ENCODE results near the gene LRRC41.
"Not testable (repeated sequence)": the region's sequence is repeated elsewhere in the genome, so short reads cannot be mapped to it uniquely, and the experiment has no call there.

LRRC41 gene

DNA sequence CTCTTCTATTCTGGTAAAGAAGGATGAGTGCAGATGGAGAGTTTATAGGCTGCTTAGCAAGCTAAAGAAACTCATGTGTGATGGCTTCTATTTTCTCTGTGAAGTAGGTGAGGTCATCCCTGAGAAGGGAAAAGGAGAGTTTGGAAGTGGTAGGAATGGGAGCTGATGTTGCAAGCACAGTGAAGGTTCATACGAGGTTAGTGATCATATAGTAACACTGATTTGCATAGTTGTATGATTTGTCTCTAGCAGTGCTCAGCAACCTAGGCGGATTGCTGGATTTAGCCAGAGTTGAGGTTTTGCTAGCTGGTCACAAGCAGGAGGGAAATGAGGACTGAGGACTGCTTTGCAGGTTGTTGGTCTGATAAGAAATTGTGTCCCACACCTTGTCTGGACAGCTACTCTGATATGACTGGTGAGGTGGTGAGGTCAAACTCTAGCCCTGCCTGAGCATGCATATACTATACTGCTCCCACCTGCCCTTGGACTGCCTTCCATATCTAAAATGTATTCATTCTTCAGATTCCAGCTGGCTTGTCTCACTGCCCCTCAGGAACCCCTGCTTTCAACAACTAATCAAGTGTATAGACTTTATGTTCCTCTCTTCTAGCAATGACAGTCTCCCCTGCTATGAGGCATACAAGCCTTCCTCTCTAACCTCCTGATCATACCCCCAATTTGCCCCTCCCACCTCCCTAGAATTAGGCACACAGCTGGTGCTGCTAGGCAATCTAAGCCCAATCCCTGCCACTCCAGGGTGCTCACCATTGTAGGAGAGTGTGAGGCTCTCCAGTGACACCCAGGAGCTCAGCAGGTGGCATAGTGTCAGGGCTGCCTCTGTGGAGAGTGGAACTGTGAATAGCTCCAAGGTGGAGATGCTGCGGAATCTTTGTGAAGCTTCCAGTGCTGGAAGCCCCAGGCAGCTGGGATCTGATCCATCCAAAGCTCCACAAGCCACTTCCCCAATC, 18.5 kb downstream of the LRRC41 start:
- no peak for DNase-seq (ENCODE audit: low spot score)

DNA sequence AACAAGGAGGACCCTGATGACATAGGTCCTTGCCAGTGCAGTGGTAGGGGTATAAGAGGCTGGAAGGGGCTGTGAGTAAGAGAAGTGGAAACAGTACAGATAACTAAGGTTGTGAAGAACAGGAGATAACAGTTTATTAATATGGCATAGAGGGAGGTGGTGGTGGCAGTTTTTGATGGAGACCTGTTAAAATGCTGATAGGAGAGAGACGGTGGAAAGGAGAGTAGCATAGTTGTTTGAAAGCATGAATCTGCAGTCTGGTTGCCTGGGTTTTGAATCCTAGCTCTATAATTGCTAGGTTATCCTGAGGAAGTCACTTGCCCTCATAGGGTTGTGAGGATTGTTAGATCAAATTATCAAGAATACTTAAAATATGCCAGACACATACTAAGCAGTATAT, 19.4 kb downstream of the LRRC41 start:
- no peak for DNase-seq (ENCODE audit: low spot score)

DNA sequence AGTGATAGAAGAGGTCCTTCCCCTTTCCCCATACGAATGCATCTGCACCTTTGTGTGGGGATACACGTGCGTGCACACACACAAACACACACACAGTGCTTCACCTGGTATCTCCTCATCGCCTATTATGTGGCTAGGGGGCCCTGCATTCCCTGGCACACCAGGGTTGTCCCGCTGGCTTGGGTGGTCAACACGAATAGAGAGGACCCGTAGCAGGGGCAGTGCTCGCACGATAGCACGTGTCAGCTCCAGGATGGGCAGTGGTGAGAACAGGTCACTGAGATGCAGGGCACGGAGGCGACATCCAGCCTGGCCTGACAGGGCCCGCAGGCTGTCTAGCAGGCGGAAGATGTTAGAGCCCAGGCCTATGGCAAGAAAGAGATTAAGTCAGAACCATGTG, 22.4 kb downstream of the LRRC41 start:
- no peak for DNase-seq (ENCODE audit: low spot score)

DNA sequence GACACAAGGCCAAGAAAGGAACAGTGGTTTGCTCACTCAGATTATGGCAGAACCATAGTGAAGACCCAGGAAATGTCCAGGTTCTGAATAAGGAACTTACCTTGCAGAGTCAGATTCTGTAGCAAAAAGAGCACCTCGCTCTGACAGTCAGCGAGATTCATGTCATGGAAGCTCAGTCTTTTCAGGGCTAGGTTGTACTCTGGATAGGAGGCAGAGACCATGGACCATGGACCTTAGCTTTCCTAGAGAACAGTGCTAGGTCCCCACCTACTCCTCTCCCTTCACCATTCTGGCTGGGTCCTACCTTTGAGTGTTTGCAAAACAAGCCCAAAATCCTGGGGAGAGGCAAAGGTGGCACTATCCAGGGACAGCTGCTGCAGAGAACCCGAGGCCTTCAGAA, 23.3 kb downstream of the LRRC41 start:
- DNase-seq (ENCODE audit: low spot score): no peak

DNA sequence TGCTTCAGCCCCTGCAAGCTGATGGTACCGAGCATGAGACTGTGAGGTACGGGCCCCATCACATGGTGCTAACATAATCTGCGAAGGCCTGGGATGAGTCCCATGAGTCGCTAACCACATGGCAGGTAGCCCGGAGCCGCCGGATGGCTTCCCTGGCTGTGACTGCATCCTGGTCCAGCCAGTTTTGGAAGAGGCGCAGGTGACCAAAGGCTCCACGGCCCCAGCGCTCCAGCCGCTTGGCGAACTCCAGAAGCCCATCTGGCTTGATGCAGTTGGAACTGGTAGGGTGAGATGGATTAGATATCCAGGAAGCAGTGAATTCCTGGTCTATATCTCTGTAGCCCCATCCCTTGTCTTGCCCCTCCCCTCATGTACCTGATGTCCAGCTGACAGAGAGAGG, 24.6 kb downstream of the LRRC41 start:
- DNase-seq (ENCODE audit: low spot score): no peak

DNA sequence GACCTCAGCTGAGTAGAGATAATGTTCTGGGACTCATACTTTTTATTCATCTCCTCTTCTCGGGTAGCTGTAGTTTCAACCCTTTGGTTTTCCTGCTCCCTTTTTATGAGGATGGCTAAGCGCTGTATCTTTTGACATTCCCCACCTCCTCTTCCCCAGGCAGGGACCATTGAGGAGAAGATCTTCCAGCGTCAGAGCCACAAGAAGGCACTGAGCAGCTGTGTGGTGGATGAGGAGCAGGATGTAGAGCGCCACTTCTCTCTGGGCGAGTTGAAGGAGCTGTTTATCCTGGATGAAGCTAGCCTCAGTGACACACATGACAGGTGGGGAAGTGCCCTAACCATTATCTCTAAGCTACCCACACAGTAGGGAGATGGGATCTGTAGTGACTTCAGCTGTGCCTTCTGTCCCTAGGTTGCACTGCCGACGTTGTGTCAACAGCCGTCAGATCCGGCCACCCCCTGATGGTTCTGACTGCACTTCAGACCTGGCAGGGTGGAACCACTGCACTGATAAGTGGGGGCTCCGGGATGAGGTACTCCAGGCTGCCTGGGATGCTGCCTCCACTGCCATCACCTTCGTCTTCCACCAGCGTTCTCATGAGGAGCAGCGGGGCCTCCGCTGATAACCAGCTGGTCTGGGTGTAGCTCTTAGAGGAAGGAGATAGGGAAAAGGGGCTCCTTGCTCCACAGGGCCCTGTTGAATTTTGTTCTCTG, 25.6 kb downstream of the LRRC41 start:
- no peak for DNase-seq (ENCODE audit: low spot score)

DNA sequence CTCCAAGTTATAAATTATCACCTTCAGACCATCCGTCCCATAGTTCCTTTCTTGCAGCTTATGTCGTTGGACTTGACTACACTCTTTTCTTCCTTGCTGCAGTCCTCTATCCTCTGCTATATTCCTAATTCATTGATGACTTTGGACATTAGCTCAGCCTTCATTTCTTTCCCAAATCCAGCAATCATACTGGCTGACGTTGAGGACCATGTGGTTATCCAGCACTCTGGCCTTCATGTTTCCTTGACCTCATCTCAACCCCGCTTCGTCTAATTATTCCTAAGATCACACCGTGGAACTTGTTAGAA, 28.4 kb downstream of the LRRC41 start:
- no peak for DNase-seq (ENCODE audit: low spot score)

DNA sequence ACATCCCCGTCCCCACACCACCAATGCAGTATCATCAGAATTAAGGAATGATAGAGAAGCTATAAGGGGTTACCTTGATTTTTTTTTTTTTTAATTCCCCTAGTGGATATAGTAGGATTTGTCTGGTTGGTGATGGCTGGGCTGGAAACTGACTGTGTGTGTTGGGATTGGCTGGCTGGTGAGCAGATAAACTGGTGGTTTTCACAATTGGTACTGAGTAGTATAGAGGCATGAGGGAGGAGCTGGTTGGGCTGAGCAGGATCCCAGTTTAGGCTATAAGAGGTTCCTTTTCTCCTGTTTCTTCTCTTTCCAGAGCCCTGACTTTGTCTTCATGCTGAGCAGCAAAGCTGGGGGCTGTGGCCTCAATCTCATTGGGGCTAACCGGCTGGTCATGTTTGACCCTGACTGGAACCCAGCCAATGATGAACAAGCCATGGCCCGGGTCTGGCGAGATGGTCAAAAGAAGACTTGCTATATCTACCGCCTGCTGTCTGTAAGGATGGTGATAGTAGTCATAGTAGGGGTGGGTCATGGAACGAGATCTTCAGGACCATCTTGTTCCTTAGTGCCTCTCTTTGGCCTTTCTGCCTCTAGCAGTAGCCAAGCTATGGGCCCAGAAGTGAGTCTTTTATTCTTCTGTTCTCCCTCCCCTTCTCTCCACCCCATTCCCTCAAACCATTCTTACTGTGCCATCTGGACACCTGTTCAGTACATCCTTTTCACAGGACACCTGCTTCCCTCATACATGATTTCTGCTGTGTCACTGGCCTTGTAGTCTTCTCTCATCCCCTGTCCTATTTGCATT, 29.0 kb downstream of the LRRC41 start:
- DNase-seq (ENCODE audit: low spot score): no peak

DNA sequence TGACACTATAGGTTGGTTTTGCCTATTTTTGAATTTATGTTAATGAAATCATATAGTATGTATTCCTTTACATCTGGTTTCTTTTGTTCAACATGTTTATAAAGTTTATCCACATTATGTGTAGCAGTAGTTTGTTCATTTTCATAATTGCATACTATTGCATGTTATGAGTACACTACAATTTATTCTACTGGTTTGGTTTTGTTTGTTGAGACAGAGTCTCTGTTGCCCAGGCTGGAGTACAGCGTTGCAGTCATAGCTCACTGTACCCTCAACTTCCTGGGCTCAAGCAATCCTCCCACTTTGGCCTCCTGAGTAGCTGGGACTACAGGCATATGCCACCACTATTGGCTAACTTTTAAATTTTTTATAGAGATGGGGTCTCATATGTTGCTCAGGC, 34.8 kb downstream of the LRRC41 start:
- no peak for DNase-seq (ENCODE audit: low spot score)

DNA sequence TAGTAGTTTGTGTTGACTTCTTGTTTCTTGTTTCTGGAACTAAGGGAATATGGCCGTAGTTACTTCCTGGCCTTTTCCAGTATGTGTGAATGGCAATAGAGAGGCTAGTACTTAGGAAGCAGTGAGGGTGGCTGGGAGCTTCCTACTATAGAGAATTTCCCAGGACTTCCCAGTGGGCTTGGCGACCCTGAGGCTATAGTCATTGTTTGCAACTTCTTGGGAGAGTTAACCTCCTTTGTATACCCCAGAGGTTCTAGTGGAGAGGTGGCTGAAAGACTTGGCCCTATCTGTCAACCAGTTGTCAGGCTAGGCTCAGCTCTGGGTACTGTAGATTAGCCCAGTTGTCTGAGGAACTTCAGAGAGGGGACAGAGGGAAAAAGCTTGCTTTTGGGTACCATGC, 40.3 kb downstream of the LRRC41 start:
- no peak for DNase-seq (ENCODE audit: low spot score)

DNA sequence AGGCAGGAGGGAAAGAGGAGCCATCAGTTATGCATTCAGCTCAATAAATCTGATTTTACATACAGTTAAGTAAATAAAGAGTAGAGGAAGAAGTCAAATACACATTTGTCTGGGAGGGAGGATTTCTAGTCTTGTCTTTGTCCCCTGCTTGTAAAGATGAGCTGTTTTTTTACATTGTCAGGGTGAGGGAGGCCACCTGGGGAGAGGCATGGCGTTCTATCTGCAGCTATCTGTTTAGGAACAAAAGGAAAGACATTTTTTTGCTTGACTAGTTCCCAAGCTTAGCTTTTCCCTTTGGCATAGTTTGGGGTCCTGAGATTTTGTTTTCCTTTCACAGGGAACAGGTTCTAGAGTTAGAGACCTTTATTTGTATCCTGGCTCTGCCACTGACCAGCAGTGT, 40.9 kb downstream of the LRRC41 start:
- DNase-seq (ENCODE audit: low spot score): no peak

DNA sequence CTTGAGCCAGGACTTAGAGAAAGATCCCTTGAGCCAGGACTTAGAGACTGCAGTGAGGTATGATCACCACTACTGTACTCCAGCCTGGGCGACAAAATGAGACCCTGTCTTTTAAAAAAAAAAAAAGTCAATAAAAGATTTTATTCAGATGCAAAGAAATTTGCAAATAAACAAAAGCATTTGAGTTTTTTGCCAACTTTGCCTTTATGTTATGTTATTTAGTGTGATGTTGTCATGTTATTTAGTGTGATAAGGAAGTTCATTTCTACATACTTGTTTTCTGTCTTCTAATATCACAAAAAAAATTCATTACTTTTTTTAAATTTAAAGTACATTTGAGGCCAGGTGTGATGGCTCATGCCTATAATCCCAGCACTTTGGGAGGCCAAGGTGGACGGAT, 46.9 kb downstream of the LRRC41 start:
- DNase-seq (ENCODE audit: low spot score): no peak

DNA sequence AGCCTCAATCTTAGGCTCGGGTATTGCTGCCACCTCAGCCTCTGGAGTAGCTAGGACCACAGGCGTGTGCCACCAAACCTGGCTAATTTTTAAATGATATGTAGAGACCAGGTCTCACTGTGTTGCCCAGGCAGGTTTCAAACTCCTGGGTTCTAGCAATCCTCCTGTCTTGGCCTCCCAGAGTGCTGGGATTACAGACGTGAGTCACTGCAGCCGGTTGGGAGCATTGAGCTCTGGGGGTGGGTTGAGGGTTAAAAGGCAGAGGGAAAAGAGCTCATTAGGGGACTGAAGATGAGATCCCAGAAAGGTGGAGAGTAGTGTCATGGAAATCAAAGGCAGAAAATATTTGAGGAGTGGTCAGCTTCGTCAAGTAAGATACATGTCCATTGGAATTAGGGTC, 48.7 kb downstream of the LRRC41 start:
- no peak for DNase-seq (ENCODE audit: low spot score)

DNA sequence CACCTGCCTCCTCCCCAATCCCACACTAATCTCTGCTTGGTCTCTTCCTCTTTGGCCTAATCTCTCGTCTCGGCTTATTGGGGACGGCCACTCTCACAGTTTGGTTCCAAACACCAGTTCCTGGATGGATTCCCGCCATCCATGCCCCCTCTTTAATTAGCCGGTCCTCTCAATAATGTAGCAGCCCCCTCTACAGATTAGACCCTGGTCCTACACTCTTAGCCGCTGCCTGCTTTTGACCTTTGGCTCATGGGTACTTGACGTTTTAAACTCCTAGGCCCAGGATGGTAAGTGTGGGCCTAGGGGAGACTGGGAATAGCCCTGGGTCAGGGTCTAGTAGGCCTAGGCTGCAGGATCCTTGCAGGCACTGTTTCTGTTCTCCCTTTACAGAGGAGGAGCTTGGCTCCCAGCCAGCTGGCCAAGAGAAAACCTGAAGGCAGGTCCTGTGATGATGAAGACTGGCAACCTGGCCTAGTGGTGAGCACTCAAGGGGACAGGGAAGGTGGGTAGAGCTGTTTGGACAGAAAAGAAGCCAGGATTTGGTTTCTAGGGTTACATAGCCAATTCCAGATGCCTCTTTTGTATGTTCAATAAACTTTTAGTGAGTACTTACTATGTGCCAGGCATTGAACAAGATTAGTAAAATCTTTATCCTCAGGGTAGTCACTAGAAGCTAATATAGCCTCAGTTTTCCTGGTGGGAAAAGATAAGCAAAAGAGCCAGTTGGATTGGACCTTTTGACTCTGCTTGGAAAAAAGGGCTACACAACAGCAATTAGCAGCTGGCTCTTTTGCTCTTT, 55.1 kb downstream of the LRRC41 start:
- peak; percentile 63 for DNase-seq (ENCODE audit: low spot score)

DNA sequence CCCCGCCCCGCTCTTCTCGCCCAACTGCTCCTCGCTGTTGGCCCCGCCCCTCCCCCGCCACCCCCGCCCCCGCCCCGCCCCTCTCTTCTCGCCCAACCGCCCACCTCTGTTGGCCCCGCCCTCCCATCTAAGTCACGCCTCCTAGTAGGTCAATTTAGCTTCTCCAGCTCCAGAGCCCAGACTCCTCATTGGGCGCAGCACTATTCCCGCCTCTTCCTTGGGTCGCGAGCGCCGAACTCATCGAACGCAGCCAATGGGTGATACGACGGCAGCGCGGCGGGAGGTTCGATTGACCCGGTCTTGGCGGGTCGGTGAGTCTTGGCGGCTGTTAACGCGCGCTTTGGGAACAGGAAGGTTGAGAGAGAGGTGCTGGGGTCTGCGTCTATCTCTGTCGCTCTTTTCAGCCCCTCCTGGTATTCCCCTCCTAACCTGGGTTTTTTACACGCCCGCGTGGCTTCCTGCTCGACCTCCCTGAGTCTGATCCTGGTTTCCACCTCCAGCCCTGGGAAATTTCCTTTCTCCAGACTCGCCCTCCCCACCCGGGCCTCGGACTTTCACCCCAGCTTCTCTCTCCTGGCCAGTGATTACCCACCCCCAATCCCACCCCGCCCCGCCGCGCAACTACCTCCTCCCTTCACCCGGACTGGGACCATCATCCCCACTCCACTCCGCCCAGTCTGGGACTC, 55.8 kb downstream of the LRRC41 start, which contains the start of gene RAD54L:
RAD54L (plus strand) TSS at position 328 of the 686 bp plus-strand sequence. CDS start 643 bp downstream, outside the sequence.
- peak; percentile 97 for DNase-seq (ENCODE audit: low spot score)

DNA sequence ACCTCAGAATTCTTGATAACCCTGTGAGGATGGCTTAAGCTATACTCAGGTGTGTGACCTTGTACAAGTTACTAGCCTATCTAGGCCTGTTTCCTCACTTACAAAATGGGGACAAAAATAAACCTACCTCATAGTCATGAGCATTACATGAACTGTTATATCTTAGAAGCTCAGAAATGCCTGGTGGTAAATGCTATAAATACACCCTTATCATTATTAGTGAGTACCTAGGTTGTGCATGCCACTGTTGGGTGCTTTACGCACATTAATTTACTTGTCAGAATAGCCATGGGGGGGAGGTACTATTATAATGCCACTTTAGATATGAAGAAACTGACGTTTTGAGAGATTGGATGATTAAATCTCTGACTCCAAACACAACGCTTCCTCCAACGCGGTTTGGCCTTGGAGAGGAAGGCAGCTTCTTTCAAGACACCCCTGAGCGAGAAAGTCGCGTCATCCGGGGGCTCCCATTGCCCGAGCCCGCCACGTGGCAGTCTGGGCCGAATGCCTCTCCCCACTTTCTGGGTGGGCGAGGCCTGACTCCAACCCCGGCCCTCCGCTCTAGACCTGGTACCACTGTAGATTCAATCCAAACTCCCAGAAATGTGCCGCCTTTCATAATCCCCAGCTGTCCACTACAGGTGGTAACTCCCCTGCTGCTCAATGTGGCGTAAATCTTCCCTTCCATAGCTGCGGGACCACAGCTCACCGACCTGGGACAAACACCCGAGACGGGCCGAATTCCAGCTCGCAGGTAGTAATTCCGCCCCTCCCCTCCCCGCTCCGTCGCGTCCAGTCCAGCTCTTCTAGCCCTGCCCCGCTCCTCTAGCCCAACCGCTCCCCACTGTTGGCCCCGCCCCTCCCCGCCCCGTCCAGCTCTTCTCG, 56.6 kb downstream of the LRRC41 start:
- DNase-seq (ENCODE audit: low spot score): peak; percentile 97

DNA sequence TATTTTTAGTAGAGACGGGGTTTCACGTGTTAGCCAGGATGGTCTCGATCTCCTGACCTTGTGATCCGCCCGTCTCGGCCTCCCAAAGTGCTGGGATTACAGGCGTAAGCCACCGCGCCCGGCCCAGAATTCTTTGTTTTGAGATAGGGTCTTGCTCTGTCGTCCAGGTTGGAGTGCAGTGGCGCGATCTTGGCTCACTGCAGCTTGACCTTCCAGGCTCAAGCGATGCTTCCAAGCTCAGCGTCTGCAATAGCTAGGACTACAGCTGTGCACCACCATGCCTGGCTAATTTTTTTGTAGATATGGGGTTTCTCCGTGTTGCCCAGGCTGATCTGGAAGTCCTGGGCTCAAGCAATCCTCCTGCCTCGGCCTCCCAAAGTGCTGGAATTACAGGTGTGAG, 57.3 kb downstream of the LRRC41 start:
- DNase-seq (ENCODE audit: low spot score): not testable (repeated sequence)

DNA sequence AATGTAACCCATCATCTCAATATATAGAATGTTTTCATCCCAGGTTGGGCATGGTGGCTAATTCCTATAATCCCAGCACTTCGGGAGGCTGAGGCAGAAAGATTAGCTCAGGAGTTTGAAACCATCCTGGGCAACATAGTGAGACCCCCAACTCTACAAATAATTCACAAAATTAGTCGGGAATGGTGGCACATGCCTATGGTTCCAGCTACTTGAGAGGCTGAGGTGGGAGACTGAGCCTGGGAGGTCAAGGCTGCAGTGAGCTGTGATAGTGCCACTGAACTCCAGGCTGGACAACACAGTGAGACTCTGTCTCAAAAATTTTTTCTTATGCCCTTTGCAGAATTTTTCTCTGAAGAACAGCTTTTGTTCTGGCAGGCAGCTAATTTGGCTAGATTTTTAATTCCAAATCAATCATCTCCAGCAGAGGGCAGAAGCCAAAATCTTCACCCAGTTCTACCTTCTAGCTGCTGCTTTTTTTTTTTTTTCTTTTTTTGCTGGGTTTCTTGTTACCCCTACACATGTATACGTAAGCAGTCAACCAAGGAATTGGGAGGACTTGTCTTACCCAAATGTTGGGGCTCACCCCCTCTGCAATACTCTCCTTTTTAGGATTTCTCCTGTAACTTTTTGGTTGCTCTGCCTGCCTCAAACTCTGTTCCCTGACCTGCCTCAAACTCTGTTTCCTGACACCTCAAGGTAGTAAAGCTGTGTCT, 58.6 kb downstream of the LRRC41 start:
- DNase-seq (ENCODE audit: low spot score): no peak

DNA sequence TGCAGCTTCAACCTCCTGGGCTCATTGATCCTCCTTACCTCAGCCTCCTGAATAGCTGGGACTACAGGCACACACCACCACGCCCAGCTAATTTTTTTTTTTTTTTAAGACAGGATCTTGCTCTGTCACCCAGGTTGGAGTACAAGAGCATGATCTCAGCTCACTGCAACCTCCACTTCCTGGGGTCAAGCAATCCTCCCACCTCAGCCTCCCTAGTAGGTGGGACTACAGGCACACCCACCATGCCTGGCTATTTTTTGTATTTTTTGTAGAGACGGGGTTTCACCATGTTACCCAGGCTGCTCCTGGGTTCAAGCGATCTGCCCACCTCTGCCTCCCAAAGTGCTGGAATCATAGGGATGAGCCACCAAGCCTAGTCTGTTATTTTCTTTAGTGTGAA, 59.6 kb downstream of the LRRC41 start:
- DNase-seq (ENCODE audit: low spot score): not testable (repeated sequence)
